ENCODE data around the gene PDGFC.

DNA sequence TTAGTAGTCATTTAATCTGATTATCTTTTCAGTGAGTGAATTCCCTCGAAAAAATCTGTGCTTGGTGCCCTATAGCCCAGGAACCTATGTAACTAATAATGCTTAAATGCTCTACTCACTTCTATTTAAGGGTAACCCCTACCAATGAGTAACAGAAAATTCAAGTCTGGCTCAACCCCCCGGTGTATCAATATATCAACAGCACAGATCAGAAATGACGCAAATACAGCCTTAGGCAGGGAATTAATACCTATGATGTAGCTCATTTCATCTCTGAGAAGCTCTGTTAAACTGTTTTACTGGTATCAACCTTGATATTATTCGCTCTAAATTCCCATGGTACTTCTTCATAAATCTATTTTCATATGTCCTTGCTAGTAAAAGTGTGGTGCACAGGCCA, 28.6 kb downstream of the PDGFC start:
- TF ChIP-seq, protein P1, sequence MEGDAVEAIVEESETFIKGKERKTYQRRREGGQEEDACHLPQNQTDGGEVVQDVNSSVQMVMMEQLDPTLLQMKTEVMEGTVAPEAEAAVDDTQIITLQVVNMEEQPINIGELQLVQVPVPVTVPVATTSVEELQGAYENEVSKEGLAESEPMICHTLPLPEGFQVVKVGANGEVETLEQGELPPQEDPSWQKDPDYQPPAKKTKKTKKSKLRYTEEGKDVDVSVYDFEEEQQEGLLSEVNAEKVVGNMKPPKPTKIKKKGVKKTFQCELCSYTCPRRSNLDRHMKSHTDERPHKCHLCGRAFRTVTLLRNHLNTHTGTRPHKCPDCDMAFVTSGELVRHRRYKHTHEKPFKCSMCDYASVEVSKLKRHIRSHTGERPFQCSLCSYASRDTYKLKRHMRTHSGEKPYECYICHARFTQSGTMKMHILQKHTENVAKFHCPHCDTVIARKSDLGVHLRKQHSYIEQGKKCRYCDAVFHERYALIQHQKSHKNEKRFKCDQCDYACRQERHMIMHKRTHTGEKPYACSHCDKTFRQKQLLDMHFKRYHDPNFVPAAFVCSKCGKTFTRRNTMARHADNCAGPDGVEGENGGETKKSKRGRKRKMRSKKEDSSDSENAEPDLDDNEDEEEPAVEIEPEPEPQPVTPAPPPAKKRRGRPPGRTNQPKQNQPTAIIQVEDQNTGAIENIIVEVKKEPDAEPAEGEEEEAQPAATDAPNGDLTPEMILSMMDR (IDR thresholded peaks at IDR 0.05; ENCODE audit: low read length), result no peak
- TF ChIP-seq EZH2 (IDR thresholded peaks at IDR 0.05; ENCODE audit: borderline replicate concordance, low read length), result no peak

Measured in OCI-LY1 (cell line).